Central memory CD4-positive, alpha-beta T cell (primary cell): ENCODE measurements around the gene ATXN3.
A peak's percentile ranks its signal among the peaks of the same experiment; 100 is the strongest.

Source experiments
- DNase-seq: peaks from one replicate; pipeline ENCODE4 v3.0.0; 2022
- total RNA-seq, 3 experiments: gene quantifications; one replicate each; lab custom pipeline; 2026; lab: John Stamatoyannopoulos, UW

Gene ATXN3
- 48.2 to 107 (median 57.7) reads per million in 3 experiments for total RNA-seq

GRCh38 chr14:92106143-92106926, at the start of gene ATXN3:
Gene ATXN3 (minus strand): TSS chr14:92106582. CDS start chr14:92106552, 30 bp downstream.
- peak; percentile 94 for DNase-seq

- DNase-seq, result no peak
Measured at GRCh38 chr14:92154283-92154942, 48.0 kb upstream of the ATXN3 start.

GRCh38 chr14:92153581-92153980, 47.2 kb upstream of the ATXN3 start:
- DNase-seq, result no peak

GRCh38 chr14:92144708-92145107, 38.3 kb upstream of the ATXN3 start:
- no peak for DNase-seq

- no peak for DNase-seq
Measured at GRCh38 chr14:92143962-92144361, 37.6 kb upstream of the ATXN3 start.

GRCh38 chr14:92143309-92143708, 36.9 kb upstream of the ATXN3 start:
- DNase-seq, result no peak

GRCh38 chr14:92135269-92135668, 28.9 kb upstream of the ATXN3 start:
- no peak for DNase-seq

- DNase-seq, result no peak
Measured at GRCh38 chr14:92134456-92134855, 28.1 kb upstream of the ATXN3 start.

GRCh38 chr14:92122761-92123160, 16.4 kb upstream of the ATXN3 start:
- no peak for DNase-seq

- no peak for DNase-seq
Measured at GRCh38 chr14:92122351-92122677, 15.9 kb upstream of the ATXN3 start.

- peak; percentile 79 for DNase-seq
Measured at GRCh38 chr14:92121670-92122350, 15.4 kb upstream of the ATXN3 start, which contains the start of the genes CPSF2 and NDUFB1. Gene CPSF2 (plus strand): TSS chr14:92121969. CDS start chr14:92130985, 9,016 bp downstream. Gene NDUFB1 (minus strand): TSS chr14:92121706. CDS start chr14:92117637, 4,069 bp downstream.

- no peak for DNase-seq
Measured at GRCh38 chr14:92121207-92121669, 14.9 kb upstream of the ATXN3 start.

- DNase-seq, result no peak
Measured at GRCh38 chr14:92109490-92109889, 3.1 kb upstream of the ATXN3 start.

GRCh38 chr14:92108345-92109254, 2.2 kb upstream of the ATXN3 start:
- DNase-seq, result no peak

- no peak for DNase-seq
Measured at GRCh38 chr14:92105893-92106142, 564 bp downstream of the ATXN3 start.

- no peak for DNase-seq
Measured at GRCh38 chr14:92105073-92105892, 1.1 kb downstream of the ATXN3 start.

- DNase-seq, result no peak
Measured at GRCh38 chr14:92103363-92103989, 2.9 kb downstream of the ATXN3 start.

GRCh38 chr14:92099802-92100201, 6.6 kb downstream of the ATXN3 start:
- no peak for DNase-seq

GRCh38 chr14:92093320-92093719, 13.1 kb downstream of the ATXN3 start:
- no peak for DNase-seq

GRCh38 chr14:92088494-92088893, 17.9 kb downstream of the ATXN3 start:
- DNase-seq, result no peak

- DNase-seq, result no peak
Measured at GRCh38 chr14:92074555-92074954, 31.8 kb downstream of the ATXN3 start.
